Central memory CD8-positive, alpha-beta T cell (primary cell): ENCODE measurements around the gene EPHA6.
"Not testable (repeated sequence)": the region's sequence is repeated elsewhere in the genome, so short reads cannot be mapped to it uniquely, and the experiment has no call there.

ENCODE experiments used
- ATAC-seq: fragments of 150-1000 bp; cut with Tn5 transposase; replicated peaks from 2 replicates; pipeline ENCODE4 v1.10.0; 2022; ENCODE audit warnings: mild to moderate bottlenecking, moderate FRiP score, moderate number of reproducible peaks; ENCODE audit not compliant: poor library complexity, severe bottlenecking; ENCODE audit errors: extremely low read depth
- DNase-seq, 2 donors: peaks; one replicate each; pipeline ENCODE4 v3.0.0; 2021; ENCODE audit warnings: low spot score in 2 of 2
- H3K27ac Mint-ChIP-seq: one replicate; pipeline ENCODE4 v1.8.0; 2022; ENCODE audit warnings: low read depth, mild to moderate bottlenecking, moderate library complexity, mixed read lengths
- H3K27me3 Mint-ChIP-seq: one replicate; pipeline ENCODE4 v1.8.0; 2022; ENCODE audit warnings: mixed read lengths
- H3K36me3 Mint-ChIP-seq: one replicate; pipeline ENCODE4 v1.8.0; 2022; ENCODE audit warnings: mild to moderate bottlenecking, moderate library complexity, mixed read lengths; ENCODE audit not compliant: insufficient read depth
- H3K4me1 Mint-ChIP-seq: one replicate; pipeline ENCODE4 v1.8.0; 2022; ENCODE audit warnings: mixed read lengths
- H3K4me3 Mint-ChIP-seq: one replicate; pipeline ENCODE4 v1.8.0; 2022; ENCODE audit warnings: mild to moderate bottlenecking, moderate library complexity, mixed read lengths
- H3K9me3 Mint-ChIP-seq: one replicate; pipeline ENCODE4 v1.8.0; 2022; ENCODE audit warnings: mixed read lengths

The EPHA6 gene

GRCh38 chr3:97485206-97485605, 670.8 kb downstream of the EPHA6 start:
- H3K4me1 Mint-ChIP-seq, result no peaks in the 10 kb centered on the region
- no peak for ATAC-seq

GRCh38 chr3:97487587-97487986, 673.2 kb downstream of the EPHA6 start:
- H3K27ac Mint-ChIP-seq, result no peak overlapping the region
- no peaks in the 10 kb centered on the region for H3K4me1 Mint-ChIP-seq
- ATAC-seq (no peak), DNase-seq (no peak)
- no peaks in the 10 kb centered on the region for H3K9me3 Mint-ChIP-seq
- no peaks in the 10 kb centered on the region for H3K27me3 Mint-ChIP-seq
- no peak overlapping the region for H3K4me3 Mint-ChIP-seq
- peaks cover 1% of the 10 kb centered on the region for H3K36me3 Mint-ChIP-seq

More at GRCh38 chr3:97485206-97485605, 670.8 kb downstream of the EPHA6 start:
- H3K4me3 Mint-ChIP-seq, result no peak overlapping the region
- H3K9me3 Mint-ChIP-seq, result no peaks in the 10 kb centered on the region
- H3K27me3 Mint-ChIP-seq, result no peaks in the 10 kb centered on the region
- DNase-seq, result no peak
- H3K27ac Mint-ChIP-seq, result no peak overlapping the region
- no peaks in the 10 kb centered on the region for H3K36me3 Mint-ChIP-seq

GRCh38 chr3:97488741-97489140, 674.3 kb downstream of the EPHA6 start:
- ATAC-seq, result no peak
- Mint-ChIP-seq H3K4me1 (no peaks in the 10 kb centered on the region), H3K9me3 (no peaks in the 10 kb centered on the region), H3K27ac (no peak overlapping the region), H3K27me3 (no peaks in the 10 kb centered on the region), H3K4me3 (no peak overlapping the region), H3K36me3 (peaks cover 2% of the 10 kb centered on the region)
- no peak for DNase-seq

GRCh38 chr3:97495896-97496295, 681.5 kb downstream of the EPHA6 start:
- Mint-ChIP-seq H3K27me3 (no peaks in the 10 kb centered on the region), H3K36me3 (peaks cover 2% of the 10 kb centered on the region)

GRCh38 chr3:97497138-97497537, 682.7 kb downstream of the EPHA6 start:
- peaks cover 20% of the 10 kb centered on the region for H3K9me3 Mint-ChIP-seq
- ATAC-seq, result no peak
- H3K4me1 Mint-ChIP-seq, result no peaks in the 10 kb centered on the region
- H3K27ac Mint-ChIP-seq, result no peak overlapping the region
- H3K27me3 Mint-ChIP-seq, result no peaks in the 10 kb centered on the region
- H3K4me3 Mint-ChIP-seq, result no peak overlapping the region
- no peak for DNase-seq
- peaks cover 3% of the 10 kb centered on the region for H3K36me3 Mint-ChIP-seq

More at GRCh38 chr3:97495896-97496295, 681.5 kb downstream of the EPHA6 start:
- H3K27ac Mint-ChIP-seq, result no peak overlapping the region
- peaks cover 14% of the 10 kb centered on the region for H3K9me3 Mint-ChIP-seq
- H3K4me1 Mint-ChIP-seq, result no peaks in the 10 kb centered on the region
- H3K4me3 Mint-ChIP-seq, result no peak overlapping the region
- ATAC-seq (no peak), DNase-seq (no peak)

- H3K4me1 Mint-ChIP-seq, result no peaks in the 10 kb centered on the region
- DNase-seq (no peak), ATAC-seq (no peak)
- peaks cover 1% of the 10 kb centered on the region for H3K36me3 Mint-ChIP-seq
- H3K27me3 Mint-ChIP-seq, result no peaks in the 10 kb centered on the region
- H3K9me3 Mint-ChIP-seq, result peaks cover 39% of the 10 kb centered on the region
- H3K4me3 Mint-ChIP-seq, result no peak overlapping the region
- H3K27ac Mint-ChIP-seq, result no peak overlapping the region
Measured at GRCh38 chr3:97504463-97504862, 690.1 kb downstream of the EPHA6 start.

GRCh38 chr3:97510795-97511194, 696.4 kb downstream of the EPHA6 start:
- H3K27me3 Mint-ChIP-seq, result no peaks in the 10 kb centered on the region
- H3K27ac Mint-ChIP-seq, result no peak overlapping the region
- H3K4me3 Mint-ChIP-seq, result no peak overlapping the region
- peaks cover 43% of the 10 kb centered on the region for H3K9me3 Mint-ChIP-seq
- H3K4me1 Mint-ChIP-seq, result no peaks in the 10 kb centered on the region
- peaks cover 2% of the 10 kb centered on the region for H3K36me3 Mint-ChIP-seq
- ATAC-seq (no peak), DNase-seq (no peak)

- H3K4me3 Mint-ChIP-seq, result no peak overlapping the region
- no peaks in the 10 kb centered on the region for H3K4me1 Mint-ChIP-seq
- H3K36me3 Mint-ChIP-seq, result peaks cover 3% of the 10 kb centered on the region
- no peaks in the 10 kb centered on the region for H3K27me3 Mint-ChIP-seq
- ATAC-seq (no peak), DNase-seq (no peak)
- H3K9me3 Mint-ChIP-seq, result peaks cover 20% of the 10 kb centered on the region
- H3K27ac Mint-ChIP-seq, result no peak overlapping the region
Measured at GRCh38 chr3:97515076-97515475, 700.7 kb downstream of the EPHA6 start.

DNA sequence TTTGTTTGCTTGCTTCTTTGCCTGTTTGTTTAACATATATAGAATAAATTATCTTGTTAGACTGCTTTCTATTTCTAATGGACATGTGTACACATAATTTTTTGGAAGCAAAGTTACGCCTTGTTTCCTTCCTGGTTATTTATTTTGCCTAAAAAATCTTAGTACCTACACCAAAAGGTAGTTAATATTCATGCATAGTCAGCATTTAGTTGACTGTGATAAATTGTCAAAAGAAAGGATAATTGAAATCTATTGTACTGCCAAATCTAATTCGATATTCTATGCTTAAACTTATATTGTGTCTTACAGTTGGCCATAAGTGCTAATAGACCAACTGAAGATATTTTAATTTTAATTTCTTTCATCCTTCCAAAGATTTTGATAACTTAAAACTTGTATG, 716.3 kb downstream of the EPHA6 start:
- H3K27me3 Mint-ChIP-seq, result no peaks in the 10 kb centered on the region
- no peak overlapping the region for H3K27ac Mint-ChIP-seq
- no peaks in the 10 kb centered on the region for H3K36me3 Mint-ChIP-seq
- no peak for DNase-seq
- no peak overlapping the region for H3K4me3 Mint-ChIP-seq
- H3K4me1 Mint-ChIP-seq, result no peaks in the 10 kb centered on the region
- H3K9me3 Mint-ChIP-seq, result no peaks in the 10 kb centered on the region
- ATAC-seq, result no peak

- not testable (repeated sequence) for H3K4me3 Mint-ChIP-seq, DNase-seq, H3K4me1 Mint-ChIP-seq, ATAC-seq, H3K27me3 Mint-ChIP-seq, H3K36me3 Mint-ChIP-seq, H3K9me3 Mint-ChIP-seq, H3K27ac Mint-ChIP-seq
Measured at GRCh38 chr3:97547573-97547972, 733.2 kb downstream of the EPHA6 start.

DNA sequence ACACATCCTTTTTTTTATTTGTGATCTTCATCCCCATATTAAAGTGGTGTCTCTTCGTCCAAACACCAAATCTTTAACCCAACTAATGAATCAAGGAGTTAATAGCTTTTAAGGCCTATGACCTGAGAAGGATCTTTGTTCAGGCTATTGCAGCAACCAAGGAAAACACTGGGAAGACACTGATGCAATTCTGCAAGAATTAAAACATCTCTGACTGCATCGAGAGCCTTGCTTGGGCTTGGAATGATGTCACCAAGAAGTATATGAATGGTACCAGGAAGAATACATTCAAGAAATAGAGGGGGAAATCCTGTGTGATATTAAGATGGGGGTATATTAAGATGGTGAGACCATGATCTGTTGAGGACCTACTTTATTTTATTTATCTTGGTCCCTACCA, 736.0 kb downstream of the EPHA6 start:
- Mint-ChIP-seq H3K27me3 (no peaks in the 10 kb centered on the region), H3K9me3 (peaks cover 5% of the 10 kb centered on the region), H3K27ac (no peak overlapping the region), H3K4me3 (no peak overlapping the region), H3K36me3 (no peaks in the 10 kb centered on the region), H3K4me1 (no peaks in the 10 kb centered on the region)
- ATAC-seq, result no peak
- no peak for DNase-seq

GRCh38 chr3:97552186-97552585, 737.8 kb downstream of the EPHA6 start:
- H3K27me3 Mint-ChIP-seq, result no peaks in the 10 kb centered on the region
- no peaks in the 10 kb centered on the region for H3K36me3 Mint-ChIP-seq
- peaks cover 6% of the 10 kb centered on the region for H3K9me3 Mint-ChIP-seq
- no peak overlapping the region for H3K4me3 Mint-ChIP-seq
- no peak for ATAC-seq
- no peak overlapping the region for H3K27ac Mint-ChIP-seq
- no peak for DNase-seq
- no peaks in the 10 kb centered on the region for H3K4me1 Mint-ChIP-seq

GRCh38 chr3:97575742-97576141, 761.3 kb downstream of the EPHA6 start:
- ATAC-seq (no peak), DNase-seq (no peak)
- Mint-ChIP-seq H3K27ac (no peak overlapping the region), H3K36me3 (no peaks in the 10 kb centered on the region), H3K27me3 (no peaks in the 10 kb centered on the region), H3K4me3 (no peak overlapping the region), H3K9me3 (peaks cover 5% of the 10 kb centered on the region), H3K4me1 (no peaks in the 10 kb centered on the region)

GRCh38 chr3:97576221-97576620, 761.8 kb downstream of the EPHA6 start:
- Mint-ChIP-seq H3K27me3 (no peaks in the 10 kb centered on the region), H3K27ac (no peak overlapping the region), H3K9me3 (peaks cover 5% of the 10 kb centered on the region), H3K4me3 (no peak overlapping the region), H3K36me3 (no peaks in the 10 kb centered on the region), H3K4me1 (no peaks in the 10 kb centered on the region)
- DNase-seq, result no peak
- no peak for ATAC-seq
